Embryonic facial prominence (tissue), 1 donor: ENCODE measurements around the gene SGMS1.

Experiments used
- DNase-seq: peaks from one replicate; pipeline ENCODE4 v3.0.0-alpha.2; 2016; ENCODE audit errors: extremely low spot score

The SGMS1 gene

GRCh38 chr10:50636618-50637579 lies 13.1 kb upstream of the SGMS1 start:
- no peak for DNase-seq

GRCh38 chr10:50635286-50635685 lies 11.5 kb upstream of the SGMS1 start:
- DNase-seq: no peak

GRCh38 chr10:50634479-50634878 lies 10.7 kb upstream of the SGMS1 start:
- DNase-seq: no peak

- DNase-seq: no peak
These were observed 7.3 kb upstream of the SGMS1 start for GRCh38 chr10:50631052-50631451.

- no peak for DNase-seq
These were observed 5.9 kb upstream of the SGMS1 start for GRCh38 chr10:50629495-50630122.

GRCh38 chr10:50627896-50628295 lies 4.1 kb upstream of the SGMS1 start:
- DNase-seq: no peak

- no peak for DNase-seq
These were observed 3.7 kb upstream of the SGMS1 start for GRCh38 chr10:50627443-50627842.

GRCh38 chr10:50625649-50626132 lies 1.9 kb upstream of the SGMS1 start:
- no peak for DNase-seq

- peak; percentile 55 for DNase-seq
These were observed 1.2 kb upstream of the SGMS1 start for GRCh38 chr10:50624866-50625501.

- DNase-seq: peak; percentile 88
These were observed 683 bp upstream of the SGMS1 start for GRCh38 chr10:50624413-50624865.

- DNase-seq: no peak
These were observed 772 bp downstream of the SGMS1 start for GRCh38 chr10:50622706-50623662.

GRCh38 chr10:50621968-50622705 lies 1.6 kb downstream of the SGMS1 start:
- peak; percentile 27 for DNase-seq

- no peak for DNase-seq
These were observed 2.9 kb downstream of the SGMS1 start for GRCh38 chr10:50620899-50621298.

GRCh38 chr10:50619882-50620281 lies 3.9 kb downstream of the SGMS1 start:
- no peak for DNase-seq

GRCh38 chr10:50619166-50619565 lies 4.6 kb downstream of the SGMS1 start:
- DNase-seq: no peak

GRCh38 chr10:50618624-50619023 lies 5.1 kb downstream of the SGMS1 start:
- DNase-seq: no peak

GRCh38 chr10:50615658-50616057 lies 8.1 kb downstream of the SGMS1 start:
- DNase-seq: no peak

GRCh38 chr10:50614444-50615137 lies 9.2 kb downstream of the SGMS1 start:
- DNase-seq: no peak

GRCh38 chr10:50613726-50614443 lies 9.9 kb downstream of the SGMS1 start:
- DNase-seq: no peak
